MM.1S (cell line): Measurements from ENCODE around the gene FAM124B.
"Not testable (repeated sequence)": the region's sequence is repeated elsewhere in the genome, so short reads cannot be mapped to it uniquely, and the experiment has no call there.

Experiments
- DNase-seq: peaks from one replicate; pipeline ENCODE4 v3.0.0-alpha.2; 2015
- H2AFZ ChIP-seq: fragments of 300-600 bp; sonication (generic); 2 replicates; pipeline ENCODE4 v1.6.0; 2016; ENCODE audit warnings: antibody characterized with exemption, low read length
- H3F3A ChIP-seq: fragments of 300-600 bp; sonication (generic); 2 replicates; pipeline ENCODE4 v1.6.1; 2016; ENCODE audit warnings: mild to moderate bottlenecking, antibody characterized with exemption, low read length, moderate library complexity, mixed read lengths; ENCODE audit not compliant: insufficient read depth
- H3K27ac ChIP-seq: fragments of 300-600 bp; sonication (generic); 2 replicates; pipeline ENCODE4 v1.5.1; 2016; ENCODE audit warnings: mild to moderate bottlenecking, low read length
- H3K27me3 ChIP-seq: fragments of 300-600 bp; sonication (generic); replicated peaks from 2 replicates; pipeline ENCODE4 v1.6.0; 2016; ENCODE audit warnings: low read length; ENCODE audit not compliant: insufficient read depth
- H3K36me3 ChIP-seq: fragments of 300-600 bp; sonication (generic); replicated peaks from 2 replicates; pipeline ENCODE4 v1.6.1; 2016; ENCODE audit warnings: mild to moderate bottlenecking, low read length, mixed read lengths; ENCODE audit not compliant: insufficient read depth
- H3K4me1 ChIP-seq: fragments of 300-600 bp; sonication (generic); 2 replicates; pipeline ENCODE4 v1.6.1; 2016; ENCODE audit warnings: low read length, mixed read lengths
- H3K4me2 ChIP-seq: fragments of 300-600 bp; sonication (generic); 2 replicates; pipeline ENCODE4 v1.6.0; 2016; ENCODE audit warnings: low read depth, low read length
- H3K4me3 ChIP-seq: fragments of 300-600 bp; sonication (generic); 2 replicates; pipeline ENCODE4 v1.5.1; 2016; ENCODE audit warnings: low read length, mixed read lengths
- H3K79me2 ChIP-seq: fragments of 300-600 bp; sonication (generic); 2 replicates; pipeline ENCODE4 v1.6.1; 2016; ENCODE audit warnings: mixed run types, low read length, mixed read lengths
- H3K9ac ChIP-seq: fragments of 300-600 bp; sonication (generic); 2 replicates; pipeline ENCODE4 v1.6.1; 2016; ENCODE audit warnings: low read length, mixed read lengths
- H3K9me2 ChIP-seq: fragments of 300-600 bp; sonication (generic); replicated peaks from 2 replicates; pipeline ENCODE4 v1.6.1; 2016; ENCODE audit warnings: mild to moderate bottlenecking, low read length, mixed read lengths; ENCODE audit not compliant: insufficient read depth
- H3K9me3 ChIP-seq: fragments of 300-600 bp; sonication (generic); replicated peaks from 2 replicates; pipeline ENCODE4 v1.6.1; 2016; ENCODE audit warnings: mild to moderate bottlenecking, low read length, mixed read lengths; ENCODE audit not compliant: insufficient read depth
- H4K20me1 ChIP-seq: fragments of 300-600 bp; sonication (generic); 2 replicates; pipeline ENCODE4 v1.6.1; 2016; ENCODE audit warnings: mild to moderate bottlenecking, low read length, moderate library complexity, mixed read lengths; ENCODE audit not compliant: insufficient read depth
- EZH2 ChIP-seq: fragments of 300-600 bp; sonication (generic); optimal IDR thresholded peaks from 2 replicates; pipeline ENCODE3; 2017; ENCODE audit warnings: low read depth, mild to moderate bottlenecking, antibody characterized with exemption, low read length, mixed read lengths
- EZH2phosphoT487 ChIP-seq: fragments of 300-600 bp; sonication (generic); IDR thresholded peaks from 2 replicates; pipeline ENCODE4 v1.6.1; 2018; ENCODE audit warnings: antibody characterized with exemption, low read length
- TF ChIP-seq, protein P1 (sequence below): fragments of 300-600 bp; sonication (generic); IDR thresholded peaks from 2 replicates; pipeline ENCODE4 v1.5.1; 2016; ENCODE audit warnings: antibody characterized with exemption, low read length, mixed read lengths

Gene FAM124B

GRCh38 chr2:224389317-224389716 lies 12.6 kb downstream of the FAM124B start:
- Histone ChIP-seq H2AFZ (no peak overlapping the region), H3K27me3 (no peaks in the 10 kb centered on the region), H3K4me2 (no peak overlapping the region), H3K9ac (no peak overlapping the region), H3K9me3 (no peaks in the 10 kb centered on the region), H3K36me3 (no peaks in the 10 kb centered on the region), H3F3A (no peaks in the 10 kb centered on the region), H4K20me1 (no peaks in the 10 kb centered on the region), H3K79me2 (no peaks in the 10 kb centered on the region), H3K9me2 (no peaks in the 10 kb centered on the region), H3K27ac (no peak overlapping the region), H3K4me3 (no peak overlapping the region), H3K4me1 (no peaks in the 10 kb centered on the region)
- TF ChIP-seq EZH2 (no peak), EZH2phosphoT487 (no peak)
- TF ChIP-seq, protein P1, sequence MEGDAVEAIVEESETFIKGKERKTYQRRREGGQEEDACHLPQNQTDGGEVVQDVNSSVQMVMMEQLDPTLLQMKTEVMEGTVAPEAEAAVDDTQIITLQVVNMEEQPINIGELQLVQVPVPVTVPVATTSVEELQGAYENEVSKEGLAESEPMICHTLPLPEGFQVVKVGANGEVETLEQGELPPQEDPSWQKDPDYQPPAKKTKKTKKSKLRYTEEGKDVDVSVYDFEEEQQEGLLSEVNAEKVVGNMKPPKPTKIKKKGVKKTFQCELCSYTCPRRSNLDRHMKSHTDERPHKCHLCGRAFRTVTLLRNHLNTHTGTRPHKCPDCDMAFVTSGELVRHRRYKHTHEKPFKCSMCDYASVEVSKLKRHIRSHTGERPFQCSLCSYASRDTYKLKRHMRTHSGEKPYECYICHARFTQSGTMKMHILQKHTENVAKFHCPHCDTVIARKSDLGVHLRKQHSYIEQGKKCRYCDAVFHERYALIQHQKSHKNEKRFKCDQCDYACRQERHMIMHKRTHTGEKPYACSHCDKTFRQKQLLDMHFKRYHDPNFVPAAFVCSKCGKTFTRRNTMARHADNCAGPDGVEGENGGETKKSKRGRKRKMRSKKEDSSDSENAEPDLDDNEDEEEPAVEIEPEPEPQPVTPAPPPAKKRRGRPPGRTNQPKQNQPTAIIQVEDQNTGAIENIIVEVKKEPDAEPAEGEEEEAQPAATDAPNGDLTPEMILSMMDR: no peak
- no peak for DNase-seq

DNA sequence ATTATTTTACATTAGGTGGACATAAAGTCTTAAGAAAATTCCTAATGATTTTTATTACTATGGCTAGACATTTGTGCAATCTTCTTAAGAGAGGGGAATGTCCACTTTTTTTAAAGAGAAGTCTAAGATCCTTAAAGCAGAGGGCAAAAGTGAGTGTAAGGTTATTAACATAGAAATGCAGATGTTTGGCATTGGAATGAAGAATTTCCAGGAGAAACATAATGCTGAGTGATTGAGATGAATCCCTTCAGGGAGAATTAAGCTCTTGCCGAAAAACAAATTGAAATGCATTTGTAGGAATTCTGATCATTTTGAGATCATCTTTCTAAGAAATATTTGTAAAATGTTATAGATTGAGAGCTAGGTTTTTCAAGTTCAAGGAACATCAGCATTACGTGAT lies 15.0 kb downstream of the FAM124B start:
- no peak overlapping the region for H3K9ac ChIP-seq
- no peaks in the 10 kb centered on the region for H4K20me1 ChIP-seq
- no peak overlapping the region for H3K27ac ChIP-seq
- H3K9me2 ChIP-seq: no peaks in the 10 kb centered on the region
- no peak overlapping the region for H3K4me2 ChIP-seq
- no peaks in the 10 kb centered on the region for H3F3A ChIP-seq
- no peaks in the 10 kb centered on the region for H3K36me3 ChIP-seq
- no peak overlapping the region for H2AFZ ChIP-seq
- H3K79me2 ChIP-seq: no peaks in the 10 kb centered on the region
- TF ChIP-seq EZH2phosphoT487 (no peak), EZH2 (no peak)
- TF ChIP-seq, protein P1: no peak
- DNase-seq: no peak
- H3K4me1 ChIP-seq: no peaks in the 10 kb centered on the region
- no peak overlapping the region for H3K4me3 ChIP-seq
- H3K27me3 ChIP-seq: no peaks in the 10 kb centered on the region
- no peaks in the 10 kb centered on the region for H3K9me3 ChIP-seq

- no peak for TF ChIP-seq EZH2
- TF ChIP-seq, protein P1: no peak
- no peak for TF ChIP-seq EZH2phosphoT487
- H3K9ac ChIP-seq: no peak overlapping the region
- H4K20me1 ChIP-seq: no peaks in the 10 kb centered on the region
- H3K79me2 ChIP-seq: no peaks in the 10 kb centered on the region
- no peak overlapping the region for H3K27ac ChIP-seq
- H3K4me1 ChIP-seq: no peaks in the 10 kb centered on the region
- no peak overlapping the region for H2AFZ ChIP-seq
- H3K27me3 ChIP-seq: no peaks in the 10 kb centered on the region
- no peak overlapping the region for H3K4me2 ChIP-seq
- no peak overlapping the region for H3K4me3 ChIP-seq
- H3K36me3 ChIP-seq: no peaks in the 10 kb centered on the region
- no peaks in the 10 kb centered on the region for H3K9me2 ChIP-seq
- DNase-seq: no peak
- H3K9me3 ChIP-seq: no peaks in the 10 kb centered on the region
- H3F3A ChIP-seq: no peaks in the 10 kb centered on the region
These were observed 18.8 kb downstream of the FAM124B start for GRCh38 chr2:224382973-224383555.

DNA sequence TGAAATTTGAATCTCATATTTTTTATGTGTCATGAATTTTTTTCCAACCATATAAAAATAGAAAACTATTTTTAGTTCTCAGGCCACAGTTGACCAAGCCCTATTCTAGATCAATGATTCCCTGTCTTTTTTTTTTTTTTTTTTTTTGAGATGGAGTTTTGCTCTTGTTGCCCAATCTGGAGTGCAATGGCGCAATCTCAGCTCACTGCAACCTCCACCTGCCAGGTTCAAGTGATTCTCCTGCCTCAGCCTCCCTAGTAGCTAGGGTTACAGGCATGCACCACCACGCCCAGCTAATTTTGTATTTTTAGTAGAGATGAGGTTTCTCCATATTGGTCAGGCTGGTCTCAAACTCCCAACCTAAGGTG lies 19.6 kb downstream of the FAM124B start:
- H3K4me1 ChIP-seq, H3K9me2 ChIP-seq, DNase-seq, H2AFZ ChIP-seq, H3K9me3 ChIP-seq, H3K4me2 ChIP-seq, H3K36me3 ChIP-seq, H3K27ac ChIP-seq, H3K4me3 ChIP-seq, H3K79me2 ChIP-seq, H3F3A ChIP-seq, H3K27me3 ChIP-seq, H3K9ac ChIP-seq, H4K20me1 ChIP-seq: not testable (repeated sequence)
